Gastrocnemius medialis (tissue), 4 donors: ENCODE measurements around the gene SMURF1. TPM values are rescaled to one million over a fixed set of nuclear protein-coding genes. Genes with fewer than 3 reads are reported as not detected.
A peak's percentile ranks its signal among the peaks of the same experiment; 100 is the strongest.

Experiments
- ATAC-seq, 2 donors: fragments of 150-250 bp; one replicate each; pipeline ENCODE4 v1.9.1; 2016
- DNase-seq, 2 donors: peaks; one replicate each; pipeline ENCODE4 v3.0.0-alpha.2; 2019
- H3K27ac ChIP-seq, 4 donors: fragments of 200-600 bp; sonication (generic); 1 replicate in 1 of 4; 2 replicates in 3 of 4; pipeline ENCODE4 v1.5.1; 2016 to 2018; ENCODE audit warnings: mild to moderate bottlenecking in 2 of 4, moderate library complexity in 1 of 4
- H3K27me3 ChIP-seq, 3 donors: fragments of 200-600 bp; sonication (generic) in 2 of 3; 1 replicate in 1 of 3; 2 replicates in 2 of 3; pipeline versions ENCODE4 v1.5.1 to v1.6.0; 2016 to 2019; ENCODE audit warnings: mild to moderate bottlenecking in 1 of 3, moderate library complexity in 1 of 3
- H3K36me3 ChIP-seq, 2 donors: fragments of 200-600 bp; sonication (generic) in 1 of 2; one replicate each; pipeline ENCODE4 v1.5.1; 2017 to 2018
- H3K4me1 ChIP-seq, 2 donors: fragments of 200-600 bp; sonication (generic) in 1 of 2; one replicate each; pipeline ENCODE4 v1.5.1; 2016 to 2017; ENCODE audit warnings: mild to moderate bottlenecking in 2 of 2
- H3K4me3 ChIP-seq, 4 donors: fragments of 200-600 bp; sonication (generic) in 3 of 4; 1 replicate in 1 of 4; 2 replicates in 3 of 4; pipeline ENCODE4 v1.5.1; 2016 to 2019; ENCODE audit warnings: mild to moderate bottlenecking in 2 of 4
- H3K9me3 ChIP-seq, 3 donors: fragments of 200-600 bp; sonication (generic) in 2 of 3; 1 replicate in 1 of 3; 2 replicates in 2 of 3; pipeline ENCODE4 v1.5.1; 2016 to 2019
- POLR2A ChIP-seq, 2 donors: fragments of 450-650 bp; IDR thresholded peaks; one replicate each; pipeline ENCODE4 v1.6.1; 2017; ENCODE audit warnings: antibody characterized with exemption in 2 of 2, mild to moderate bottlenecking in 2 of 2, moderate library complexity in 2 of 2
- in situ Hi-C, 4 donors: fragments of 200-750 bp; cut with MboI; loops; one replicate each; pipeline versions ENCODE4 v1.15.0 to v1.8.0; 2017; ENCODE audit warnings: low sequenced_read_pairs in 4 of 4
- intact Hi-C: fragments of 100-400 bp; cut with DNase I; formaldehyde crosslinking; loops from one replicate; pipeline ENCODE4 v1.15.1; 2023; ENCODE audit warnings: low total_unique reads
- total RNA-seq, 4 donors: library from RNA; depleted of rRNA; stranded (reverse); fragments of >200 nt; gene quantifications; one replicate each; pipeline versions ENCODE4 v1.1.0 to v1.2.3, GENCODE V29; 2016
- TF ChIP-seq, protein P1 (sequence below), 5 experiments: fragments of 450-650 bp in 3 of 5; fragments of 200-600 bp in 2 of 5; sonication (generic) in 2 of 5; IDR thresholded peaks in 4 of 5; conservative IDR thresholded peaks in 1 of 5; 1 replicate in 4 of 5; 2 replicates in 1 of 5; pipeline ENCODE4 v1.5.1; 2016 to 2019; ENCODE audit warnings: antibody characterized with exemption in 5 of 5, mild to moderate bottlenecking in 3 of 5, moderate library complexity in 3 of 5

The SMURF1 gene
- total RNA-seq, 4 donors from 2014 or later: 15.4 to 44.8 (median 18.3) TPM

GRCh38 chr7:99011341-99011705, 132.6 kb downstream of the SMURF1 start:
- Histone ChIP-seq H3K4me1 (no peaks in the 10 kb centered on the region), H3K4me3 (no peak overlapping the region), H3K27me3 (no peaks in the 10 kb centered on the region), H3K9me3 (no peaks in the 10 kb centered on the region), H3K27ac (no peak overlapping the region), H3K36me3 (peaks cover 0 to 95% of the 10 kb centered on the region in 2 donors)
- intact Hi-C loops: no loop called here
- TF ChIP-seq POLR2A (IDR thresholded peaks at IDR 0.05): no peak
- TF ChIP-seq, protein P1, sequence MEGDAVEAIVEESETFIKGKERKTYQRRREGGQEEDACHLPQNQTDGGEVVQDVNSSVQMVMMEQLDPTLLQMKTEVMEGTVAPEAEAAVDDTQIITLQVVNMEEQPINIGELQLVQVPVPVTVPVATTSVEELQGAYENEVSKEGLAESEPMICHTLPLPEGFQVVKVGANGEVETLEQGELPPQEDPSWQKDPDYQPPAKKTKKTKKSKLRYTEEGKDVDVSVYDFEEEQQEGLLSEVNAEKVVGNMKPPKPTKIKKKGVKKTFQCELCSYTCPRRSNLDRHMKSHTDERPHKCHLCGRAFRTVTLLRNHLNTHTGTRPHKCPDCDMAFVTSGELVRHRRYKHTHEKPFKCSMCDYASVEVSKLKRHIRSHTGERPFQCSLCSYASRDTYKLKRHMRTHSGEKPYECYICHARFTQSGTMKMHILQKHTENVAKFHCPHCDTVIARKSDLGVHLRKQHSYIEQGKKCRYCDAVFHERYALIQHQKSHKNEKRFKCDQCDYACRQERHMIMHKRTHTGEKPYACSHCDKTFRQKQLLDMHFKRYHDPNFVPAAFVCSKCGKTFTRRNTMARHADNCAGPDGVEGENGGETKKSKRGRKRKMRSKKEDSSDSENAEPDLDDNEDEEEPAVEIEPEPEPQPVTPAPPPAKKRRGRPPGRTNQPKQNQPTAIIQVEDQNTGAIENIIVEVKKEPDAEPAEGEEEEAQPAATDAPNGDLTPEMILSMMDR (IDR thresholded peaks at IDR 0.05 in 4 of 5, conservative IDR thresholded peaks at IDR 0.05 in 1 of 5): no peak
- in situ Hi-C loops: no loop called here
- DNase-seq (no peak), ATAC-seq (no peak)

GRCh38 chr7:99010281-99010680, 133.6 kb downstream of the SMURF1 start:
- in situ Hi-C loops (no loop called here), intact Hi-C loops (no loop called here)
- no peak for DNase-seq
- Histone ChIP-seq H3K36me3 (peaks cover 0 to 97% of the 10 kb centered on the region in 2 donors), H3K27me3 (no peaks in the 10 kb centered on the region), H3K4me1 (no peaks in the 10 kb centered on the region), H3K9me3 (no peaks in the 10 kb centered on the region), H3K4me3 (no peak overlapping the region), H3K27ac (no peak overlapping the region)
- no peak for ATAC-seq
- no peak for TF ChIP-seq POLR2A (IDR thresholded peaks at IDR 0.05)
- TF ChIP-seq, protein P1 (IDR thresholded peaks at IDR 0.05 in 4 of 5, conservative IDR thresholded peaks at IDR 0.05 in 1 of 5): no peak

DNA sequence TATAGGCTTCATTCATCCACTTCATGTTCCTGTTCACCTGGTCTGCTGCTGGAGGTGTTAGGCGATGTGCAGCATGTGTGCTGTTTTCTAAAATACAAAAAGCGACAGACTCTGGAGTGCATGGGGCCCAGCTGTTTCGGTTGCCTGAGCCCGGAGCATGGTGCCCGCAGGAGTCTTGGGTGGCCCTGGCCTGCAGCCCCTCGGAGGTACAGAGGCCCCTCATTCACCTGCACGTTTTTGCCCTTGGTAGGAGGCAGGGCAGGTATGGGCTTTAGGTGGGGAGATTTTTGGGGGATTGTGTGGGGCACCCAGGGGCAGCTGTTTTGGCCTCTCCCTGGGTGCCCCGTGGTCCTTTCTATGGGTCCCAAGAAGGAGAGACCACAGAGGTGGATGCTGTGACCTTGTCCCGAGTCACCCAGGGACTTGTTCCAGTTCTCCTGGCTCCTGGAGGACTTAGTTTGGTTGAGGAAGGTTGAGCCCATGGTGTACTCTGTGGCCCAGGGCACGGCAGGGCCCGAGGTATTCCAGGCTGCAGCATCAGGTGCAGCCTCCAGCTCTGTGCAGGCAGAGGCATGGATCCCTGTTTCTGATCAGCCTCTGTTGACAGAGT, 134.9 kb downstream of the SMURF1 start:
- intact Hi-C loops: no loop called here

GRCh38 chr7:99008181-99008631, 135.7 kb downstream of the SMURF1 start:
- H3K27ac ChIP-seq: no peak overlapping the region
- peaks cover 0 to 90% of the 10 kb centered on the region in 2 donors for H3K36me3 ChIP-seq
- no peaks in the 10 kb centered on the region for H3K27me3 ChIP-seq
- H3K4me3 ChIP-seq: no peak overlapping the region
- TF ChIP-seq POLR2A (IDR thresholded peaks at IDR 0.05): no peak
- TF ChIP-seq, protein P1 (IDR thresholded peaks at IDR 0.05 in 4 of 5, conservative IDR thresholded peaks at IDR 0.05 in 1 of 5): no peak
- DNase-seq (peak in 1 of 2 donors; percentile 5), ATAC-seq (no peak)
- H3K9me3 ChIP-seq: no peaks in the 10 kb centered on the region
- in situ Hi-C loops: no loop called here
- H3K4me1 ChIP-seq: no peaks in the 10 kb centered on the region
- intact Hi-C loops: no loop called here

More for the DNA sequence above, 134.9 kb downstream of the SMURF1 start:
- ATAC-seq: no peak
- H3K4me3 ChIP-seq: no peak overlapping the region
- no peaks in the 10 kb centered on the region for H3K27me3 ChIP-seq
- no peaks in the 10 kb centered on the region for H3K4me1 ChIP-seq
- H3K27ac ChIP-seq: no peak overlapping the region
- H3K9me3 ChIP-seq: no peaks in the 10 kb centered on the region
- in situ Hi-C loops: no loop called here
- no peak for DNase-seq
- no peak for TF ChIP-seq POLR2A (IDR thresholded peaks at IDR 0.05)
- TF ChIP-seq, protein P1 (IDR thresholded peaks at IDR 0.05 in 4 of 5, conservative IDR thresholded peaks at IDR 0.05 in 1 of 5): no peak
- peaks cover 0 to 95% of the 10 kb centered on the region in 2 donors for H3K36me3 ChIP-seq
